Prostate gland (tissue), 2 donors: Measurements from ENCODE around the gene TSEN15.

ENCODE experiments used
- CTCF ChIP-seq, 4 experiments: fragments of 200-600 bp in 2 of 4; fragments of 450-650 bp in 2 of 4; sonication (generic) in 2 of 4; IDR thresholded peaks; 1 replicate in 3 of 4; 2 replicates in 1 of 4; pipeline ENCODE4 v1.5.1; 2016 to 2019; ENCODE audit warnings: antibody characterized with exemption in 4 of 4, mild to moderate bottlenecking in 2 of 4, moderate library complexity in 2 of 4
- POLR2A ChIP-seq: fragments of 450-650 bp; IDR thresholded peaks from one replicate; pipeline ENCODE4 v1.6.1; 2016; ENCODE audit warnings: antibody characterized with exemption, mild to moderate bottlenecking
- POLR2AphosphoS5 ChIP-seq: sonication (generic); formaldehyde crosslinking; IDR thresholded peaks from one replicate; pipeline ENCODE4 v1.6.1; 2017; ENCODE audit warnings: antibody characterized with exemption

GRCh38 chr1:184010788-184011187, 40.7 kb upstream of the TSEN15 start:
- TF ChIP-seq CTCF (IDR thresholded peaks at IDR 0.05) (no peak), POLR2A (no peak), POLR2AphosphoS5 (no peak)
